ENCODE measurements around the gene XPA. TPM values are rescaled to one million over a fixed set of nuclear protein-coding genes. Genes with fewer than 3 reads are reported as not detected.

Gene XPA
- total and polyA plus RNA-seq, 10 of the 15 experiments (the other 5 are each of a cell fraction or from before 2014, with no cell fraction given) = 6.2 to 19.9 (median 12.3) TPM

DNA sequence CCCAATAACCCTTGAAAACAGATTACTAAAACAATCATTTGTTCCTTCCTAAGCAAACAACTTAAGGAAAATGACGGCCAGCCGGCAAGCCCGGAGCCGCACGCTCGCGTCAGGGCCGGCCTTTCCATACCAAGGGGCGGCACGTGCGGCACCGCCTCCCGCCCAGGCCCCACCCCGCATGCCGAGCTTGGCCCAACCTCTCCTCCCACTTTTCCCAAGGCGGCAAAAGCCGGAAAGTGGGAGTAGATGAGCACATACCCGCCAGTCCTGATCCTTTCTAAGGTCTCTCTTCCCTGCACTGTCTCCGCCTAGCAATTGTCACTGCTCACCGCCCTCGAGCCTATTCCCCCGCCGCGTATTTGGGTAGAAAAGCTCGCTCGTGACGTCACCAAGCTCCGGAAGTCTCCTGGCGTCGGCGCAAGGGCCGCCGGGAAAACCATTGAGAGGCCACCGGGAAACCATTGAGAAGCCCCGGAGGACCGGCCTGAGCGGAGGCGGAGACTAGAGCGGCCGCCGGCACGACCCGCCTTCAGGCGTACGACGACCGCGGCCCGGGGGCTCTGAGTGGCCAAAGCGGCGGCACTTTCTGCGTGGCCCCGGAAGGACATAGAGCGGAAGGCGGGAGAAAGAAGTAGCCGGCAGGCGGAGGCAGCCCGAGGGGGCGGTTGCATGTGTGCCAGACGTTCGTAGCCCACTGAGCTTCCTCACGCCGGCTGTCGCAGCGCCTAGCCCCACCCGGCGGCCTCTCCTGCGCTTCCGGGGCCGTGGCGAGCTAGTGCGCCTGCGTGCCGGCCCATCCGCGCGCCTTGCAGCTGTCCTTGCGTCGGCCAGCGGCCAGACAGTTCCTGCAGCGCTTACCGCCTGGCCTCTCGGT, 63.9 kb downstream of the XPA start, which contains the start of the genes NCBP1 and TSTD2 (continued):
- TF ChIP-seq POLR2AphosphoS5 (IDR thresholded peaks at IDR 0.05; ENCODE audit: low read length) (peak; percentile 85), SREBF1 (IDR thresholded peaks at IDR 0.05; ENCODE audit: low read length) (peak; percentile 62; the same call in 1 of the 2 replicates), EP300 (IDR thresholded peaks at IDR 0.05; ENCODE audit: borderline replicate concordance in 1 of 2, control insufficient read depth in 1 of 2, low read depth in 2 of 2, low read length in 2 of 2) (peak in 1 of 2 experiments; percentile 25; a peak in 1 of 4 replicates), BHLHE40 (IDR thresholded peaks at IDR 0.05; ENCODE audit: borderline replicate concordance in 1 of 2, low read depth in 2 of 2, low read length in 1 of 2) (peak; percentile 99 to 100), ESRRA (IDR thresholded peaks at IDR 0.05; ENCODE audit: low read length) (no peak), IRF3 (IDR thresholded peaks at IDR 0.05) (0 out of 2 replicates have a peak, but pooled peaks have one; percentile 27), RFX5 (IDR thresholded peaks at IDR 0.05; ENCODE audit: low read depth, low read length) (0 out of 2 replicates have a peak, but pooled peaks have one; percentile 15), MTA3 (IDR thresholded peaks at IDR 0.05; ENCODE audit: borderline replicate concordance, low read length) (no peak), CREB1 (IDR thresholded peaks at IDR 0.05; ENCODE audit: low read depth) (peak; percentile 95), DPF2 (IDR thresholded peaks at IDR 0.05) (0 out of 2 replicates have a peak, but pooled peaks have one; percentile 26), E4F1 (IDR thresholded peaks at IDR 0.05; ENCODE audit: borderline replicate concordance, partially characterized antibody) (peak; percentile 33), ATF7 (IDR thresholded peaks at IDR 0.05; ENCODE audit: low read depth) (peak; percentile 89), POU2F2 (IDR thresholded peaks at IDR 0.05; ENCODE audit: borderline replicate concordance, low read depth, low read length) (peak; percentile 5; the same call in 2 of the 3 replicates), TCF3 (IDR thresholded peaks at IDR 0.05; ENCODE audit: borderline replicate concordance, insufficient read depth, low read depth, low read length) (peak; percentile 76; the same call in 1 of the 2 replicates), CBFB (IDR thresholded peaks at IDR 0.05; ENCODE audit: low read depth) (peak; percentile 44; the same call in 1 of the 2 replicates), E2F4 (IDR thresholded peaks at IDR 0.05; ENCODE audit: low read depth, low read length) (peak; percentile 53; the same call in 1 of the 2 replicates), SUZ12 (IDR thresholded peaks at IDR 0.05; ENCODE audit: unreplicated experiment) (no peak)
- TF ChIP-seq, protein P1, sequence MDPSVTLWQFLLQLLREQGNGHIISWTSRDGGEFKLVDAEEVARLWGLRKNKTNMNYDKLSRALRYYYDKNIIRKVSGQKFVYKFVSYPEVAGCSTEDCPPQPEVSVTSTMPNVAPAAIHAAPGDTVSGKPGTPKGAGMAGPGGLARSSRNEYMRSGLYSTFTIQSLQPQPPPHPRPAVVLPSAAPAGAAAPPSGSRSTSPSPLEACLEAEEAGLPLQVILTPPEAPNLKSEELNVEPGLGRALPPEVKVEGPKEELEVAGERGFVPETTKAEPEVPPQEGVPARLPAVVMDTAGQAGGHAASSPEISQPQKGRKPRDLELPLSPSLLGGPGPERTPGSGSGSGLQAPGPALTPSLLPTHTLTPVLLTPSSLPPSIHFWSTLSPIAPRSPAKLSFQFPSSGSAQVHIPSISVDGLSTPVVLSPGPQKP (IDR thresholded peaks at IDR 0.05; ENCODE audit: low read depth, low read length) = peak; percentile 80; the same call in 1 of the 2 replicates
- TF ChIP-seq, protein P2, sequence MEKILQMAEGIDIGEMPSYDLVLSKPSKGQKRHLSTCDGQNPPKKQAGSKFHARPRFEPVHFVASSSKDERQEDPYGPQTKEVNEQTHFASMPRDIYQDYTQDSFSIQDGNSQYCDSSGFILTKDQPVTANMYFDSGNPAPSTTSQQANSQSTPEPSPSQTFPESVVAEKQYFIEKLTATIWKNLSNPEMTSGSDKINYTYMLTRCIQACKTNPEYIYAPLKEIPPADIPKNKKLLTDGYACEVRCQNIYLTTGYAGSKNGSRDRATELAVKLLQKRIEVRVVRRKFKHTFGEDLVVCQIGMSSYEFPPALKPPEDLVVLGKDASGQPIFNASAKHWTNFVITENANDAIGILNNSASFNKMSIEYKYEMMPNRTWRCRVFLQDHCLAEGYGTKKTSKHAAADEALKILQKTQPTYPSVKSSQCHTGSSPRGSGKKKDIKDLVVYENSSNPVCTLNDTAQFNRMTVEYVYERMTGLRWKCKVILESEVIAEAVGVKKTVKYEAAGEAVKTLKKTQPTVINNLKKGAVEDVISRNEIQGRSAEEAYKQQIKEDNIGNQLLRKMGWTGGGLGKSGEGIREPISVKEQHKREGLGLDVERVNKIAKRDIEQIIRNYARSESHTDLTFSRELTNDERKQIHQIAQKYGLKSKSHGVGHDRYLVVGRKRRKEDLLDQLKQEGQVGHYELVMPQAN (conservative IDR thresholded peaks at IDR 0.05) = peak; percentile 90

All from GM12878 (cell line).